Fibroblast of peridontal ligament (primary cell): ENCODE measurements around the gene ACSM5.
"Not testable (repeated sequence)": the region's sequence is repeated elsewhere in the genome, so short reads cannot be mapped to it uniquely, and the experiment has no call there.

ENCODE experiments used
- DNase-seq: peaks from one replicate; pipeline ENCODE4 v3.0.0-alpha.2; 2010; ENCODE audit errors: extremely low read depth

ACSM5 gene

GRCh38 chr16:20451364-20451763 lies 42.0 kb downstream of the ACSM5 start, which contains the start of gene ACSM2A:
TSS of gene ACSM2A (plus strand) at chr16:20451521. CDS start at chr16:20460115, 8,594 bp downstream.
- not testable (repeated sequence) for DNase-seq

- DNase-seq: not testable (repeated sequence)
Measured at GRCh38 chr16:20453633-20454032, 44.3 kb downstream of the ACSM5 start.

- not testable (repeated sequence) for DNase-seq
Measured at GRCh38 chr16:20459227-20459626, 49.9 kb downstream of the ACSM5 start.

- DNase-seq: not testable (repeated sequence)
Measured at GRCh38 chr16:20460313-20460712, 51.0 kb downstream of the ACSM5 start.

- not testable (repeated sequence) for DNase-seq
Measured at GRCh38 chr16:20468954-20469353, 59.6 kb downstream of the ACSM5 start.

- DNase-seq: not testable (repeated sequence)
Measured at GRCh38 chr16:20469930-20470329, 60.6 kb downstream of the ACSM5 start.

- not testable (repeated sequence) for DNase-seq
Measured at GRCh38 chr16:20470732-20471131, 61.4 kb downstream of the ACSM5 start.

GRCh38 chr16:20477188-20477744 lies 67.9 kb downstream of the ACSM5 start:
- DNase-seq: not testable (repeated sequence)

GRCh38 chr16:20483989-20484388 lies 74.7 kb downstream of the ACSM5 start:
- DNase-seq: not testable (repeated sequence)

GRCh38 chr16:20484726-20485125 lies 75.4 kb downstream of the ACSM5 start:
- DNase-seq: no peak

GRCh38 chr16:20485408-20485807 lies 76.1 kb downstream of the ACSM5 start:
- no peak for DNase-seq
